GM20000 (cell line): ENCODE measurements around the gene P2RY12.

Experiments used
- DNase-seq: peaks from one replicate; pipeline ENCODE4 v3.0.0; 2012; ENCODE audit warnings: low spot score
- TF ChIP-seq, protein P1 (sequence below): IDR thresholded peaks from 2 replicates; pipeline ENCODE4 v1.5.1; 2012; ENCODE audit warnings: mild to moderate bottlenecking, control low read depth; ENCODE audit errors: extremely low read depth, missing control alignments

P2RY12 gene

DNA sequence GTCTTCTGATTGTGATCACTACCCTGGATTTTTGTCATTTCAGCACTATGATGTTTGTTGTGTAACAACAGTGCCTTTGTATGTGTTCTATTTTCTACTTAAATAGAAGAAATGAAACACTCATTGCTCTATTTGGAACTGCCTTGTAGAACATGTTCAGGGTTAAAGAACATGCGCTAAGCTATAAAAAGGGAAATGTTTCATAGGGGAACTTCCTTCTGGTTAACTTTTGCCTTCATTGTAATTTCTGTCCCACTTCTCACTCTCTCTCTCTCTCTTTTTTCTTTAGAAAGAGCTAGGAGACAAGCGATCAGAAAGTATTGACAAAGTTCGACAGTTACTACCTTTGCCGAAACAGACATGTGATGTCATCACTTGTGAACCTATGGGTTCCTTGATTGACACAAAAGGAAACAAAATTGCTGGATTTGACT lies at the start of gene P2RY12:
P2RY12 (minus strand) TSS at position 13 of the 434 bp plus-strand sequence. CDS start 45,908 bp downstream, outside the sequence.
- DNase-seq = peak; percentile 7
- TF ChIP-seq, protein P1, sequence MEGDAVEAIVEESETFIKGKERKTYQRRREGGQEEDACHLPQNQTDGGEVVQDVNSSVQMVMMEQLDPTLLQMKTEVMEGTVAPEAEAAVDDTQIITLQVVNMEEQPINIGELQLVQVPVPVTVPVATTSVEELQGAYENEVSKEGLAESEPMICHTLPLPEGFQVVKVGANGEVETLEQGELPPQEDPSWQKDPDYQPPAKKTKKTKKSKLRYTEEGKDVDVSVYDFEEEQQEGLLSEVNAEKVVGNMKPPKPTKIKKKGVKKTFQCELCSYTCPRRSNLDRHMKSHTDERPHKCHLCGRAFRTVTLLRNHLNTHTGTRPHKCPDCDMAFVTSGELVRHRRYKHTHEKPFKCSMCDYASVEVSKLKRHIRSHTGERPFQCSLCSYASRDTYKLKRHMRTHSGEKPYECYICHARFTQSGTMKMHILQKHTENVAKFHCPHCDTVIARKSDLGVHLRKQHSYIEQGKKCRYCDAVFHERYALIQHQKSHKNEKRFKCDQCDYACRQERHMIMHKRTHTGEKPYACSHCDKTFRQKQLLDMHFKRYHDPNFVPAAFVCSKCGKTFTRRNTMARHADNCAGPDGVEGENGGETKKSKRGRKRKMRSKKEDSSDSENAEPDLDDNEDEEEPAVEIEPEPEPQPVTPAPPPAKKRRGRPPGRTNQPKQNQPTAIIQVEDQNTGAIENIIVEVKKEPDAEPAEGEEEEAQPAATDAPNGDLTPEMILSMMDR = no peak

DNA sequence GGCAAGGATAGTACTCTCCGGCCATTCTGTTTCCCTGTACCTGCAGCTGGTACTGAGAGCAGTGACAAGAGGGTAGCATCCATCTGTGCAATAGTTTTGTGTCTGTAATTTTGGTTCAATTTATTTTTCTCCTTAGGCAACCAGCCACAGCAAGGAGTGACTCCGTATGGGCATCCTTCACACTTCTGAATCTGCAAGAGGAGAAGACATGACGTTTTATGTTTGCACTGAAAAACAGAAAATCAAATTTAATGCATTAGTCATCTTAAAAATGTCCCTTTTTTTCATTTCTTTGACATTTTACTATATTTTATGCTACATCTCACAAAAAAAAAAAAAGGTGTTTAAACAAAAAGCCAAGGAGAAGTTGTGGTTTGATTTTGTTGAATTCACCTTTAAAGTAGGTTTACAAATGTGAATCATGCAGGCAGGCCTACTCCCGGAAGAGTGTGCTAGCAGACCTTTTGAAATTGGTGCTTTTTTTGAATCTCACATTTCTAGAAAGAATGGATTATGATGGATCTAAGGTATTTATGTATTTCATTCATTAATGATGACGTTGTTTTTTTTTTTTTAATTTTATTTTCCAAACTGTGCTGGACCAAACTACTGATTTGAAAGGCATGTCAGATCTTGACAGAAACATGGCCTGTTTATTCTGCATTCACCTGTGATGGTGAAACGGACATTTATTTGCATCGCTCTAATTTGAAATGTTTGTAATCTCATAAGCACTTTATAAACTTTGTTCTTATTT lies 48.2 kb upstream of the P2RY12 start:
- TF ChIP-seq, protein P1 = no peak
- no peak for DNase-seq

DNA sequence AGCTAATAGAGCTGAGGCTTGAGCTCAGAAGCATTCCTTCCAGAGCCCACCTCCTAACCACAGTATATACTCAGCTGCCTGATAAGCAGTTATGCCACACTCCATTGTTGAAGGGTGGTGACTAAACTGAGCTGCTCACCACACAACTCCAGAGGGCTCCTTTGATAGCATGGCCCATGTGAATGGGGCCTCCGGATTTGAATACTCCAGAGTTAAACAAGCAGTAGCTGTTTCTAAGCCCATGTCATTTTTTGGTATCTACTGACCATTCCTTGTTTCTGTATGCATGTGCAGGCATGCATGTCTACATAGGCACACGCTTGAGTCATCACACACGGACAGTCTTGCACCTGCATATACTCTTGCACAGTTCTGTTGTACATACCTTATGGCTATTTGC lies 47.4 kb upstream of the P2RY12 start:
- no peak for DNase-seq
- TF ChIP-seq, protein P1 = no peak

DNA sequence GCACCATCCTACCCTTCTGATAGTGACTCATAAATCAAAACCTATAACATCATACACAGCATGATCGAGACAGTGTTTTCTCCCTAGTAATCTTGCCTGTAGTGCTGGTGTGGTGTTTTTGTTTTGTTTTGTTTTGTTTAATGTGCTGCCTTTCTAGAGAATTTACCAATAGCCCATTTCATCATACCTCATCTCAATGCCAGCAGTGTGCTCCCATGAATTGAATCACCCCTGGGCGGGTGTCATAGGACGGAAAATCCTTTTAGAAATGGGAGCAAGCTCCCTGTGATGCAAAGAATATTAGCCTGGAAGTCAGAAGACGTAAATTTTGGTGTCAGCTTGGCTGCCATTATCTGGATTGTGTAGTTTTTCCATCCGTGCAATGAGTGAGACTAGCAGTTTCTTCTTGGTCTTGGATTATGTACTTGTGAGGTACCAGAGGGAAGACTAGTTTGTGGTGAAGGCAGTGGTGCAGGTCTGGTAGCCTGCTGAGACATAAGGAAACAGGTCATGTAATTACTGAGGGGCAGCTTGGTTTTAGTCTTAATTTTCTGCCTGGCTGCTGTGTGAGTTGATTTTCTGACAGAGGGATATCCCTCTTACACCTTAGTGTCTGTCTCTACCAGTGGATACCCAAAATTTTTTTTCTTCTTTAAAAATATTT lies 46.4 kb upstream of the P2RY12 start:
- DNase-seq = no peak
- TF ChIP-seq, protein P1 = no peak

DNA sequence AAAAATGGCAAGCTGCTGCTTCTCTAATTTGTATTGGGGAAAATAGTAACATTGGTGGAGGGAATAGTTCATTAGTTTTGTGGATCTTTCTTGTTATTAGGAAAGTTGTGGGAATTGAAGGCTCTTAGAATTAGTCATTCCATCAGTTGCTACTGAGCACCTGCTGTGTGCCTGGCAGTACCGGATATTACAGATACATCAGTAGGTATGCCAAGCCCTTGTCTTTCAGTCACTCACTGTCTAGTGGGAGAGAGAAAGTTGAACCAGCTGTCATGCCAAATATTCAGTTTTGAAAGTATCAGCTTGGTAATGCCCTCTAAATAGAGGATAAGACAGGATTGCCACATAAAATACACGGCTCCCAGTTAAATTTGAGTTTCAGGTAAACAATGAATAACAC lies 43.8 kb upstream of the P2RY12 start:
- DNase-seq = no peak

DNA sequence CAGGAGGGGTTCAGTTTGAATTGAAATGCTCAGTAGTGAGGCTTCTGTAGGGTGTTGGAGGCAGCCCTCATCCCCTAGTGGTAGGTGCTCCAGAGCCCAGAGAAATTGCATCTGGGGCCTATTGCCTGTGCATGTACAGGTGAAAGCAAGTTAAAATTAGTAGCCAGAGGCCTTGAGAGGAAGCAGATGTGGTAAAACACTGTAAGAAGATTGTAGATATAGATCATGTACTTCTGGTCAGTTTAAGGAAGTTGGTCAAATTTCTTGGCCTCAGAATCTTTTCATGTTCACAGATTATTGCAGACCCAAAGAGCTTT lies 41.7 kb upstream of the P2RY12 start:
- peak; percentile 30 for DNase-seq
- TF ChIP-seq, protein P1 = no peak

More for the DNA sequence above, 43.8 kb upstream of the P2RY12 start:
- TF ChIP-seq, protein P1 = no peak

DNA sequence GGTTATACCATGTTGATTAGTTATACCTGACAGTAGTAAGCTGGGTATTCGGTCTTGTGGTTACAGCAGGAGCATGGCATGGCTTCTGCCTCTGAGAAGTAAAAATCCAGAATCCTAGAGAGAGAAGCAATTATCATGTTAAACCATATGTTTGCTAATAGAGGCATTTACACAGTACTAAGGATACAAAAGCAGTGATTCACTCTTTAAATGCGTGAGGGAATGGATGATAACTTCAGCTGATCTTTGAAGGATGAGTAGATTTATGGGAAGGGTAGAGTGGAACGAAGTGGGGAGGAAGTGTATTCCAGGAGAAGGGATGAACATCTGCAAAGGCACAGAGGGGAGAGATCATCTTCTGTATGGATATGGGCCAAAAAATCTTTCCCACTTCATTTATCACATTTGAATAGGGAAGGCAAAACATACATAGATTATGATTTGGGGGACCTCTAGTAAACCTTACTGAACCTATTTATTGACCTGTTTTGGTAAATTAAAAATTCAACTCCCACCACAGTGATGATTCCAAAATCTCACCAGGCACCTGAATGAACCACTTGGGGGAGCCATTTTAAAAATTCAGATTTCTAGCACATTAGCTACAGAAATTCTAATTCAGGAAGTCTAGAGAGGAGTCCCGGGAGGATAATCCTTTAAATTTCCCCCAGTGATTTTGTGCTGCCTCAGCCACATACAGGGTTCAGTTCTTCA lies 41.2 kb upstream of the P2RY12 start:
- TF ChIP-seq, protein P1 = no peak
- DNase-seq = no peak
